Activated CD4-positive, alpha-beta memory T cell treated with anti-CD3 and anti-CD28 coated beads for 36 hours (primary cell): ENCODE measurements around the gene CORO7. TPM values are rescaled to one million over a fixed set of nuclear protein-coding genes. Genes with fewer than 3 reads are reported as not detected.
A peak's percentile ranks its signal among the peaks of the same experiment; 100 is the strongest.

ENCODE experiments used
- CTCF ChIA-PET: fragments of 350-600 bp; sonication (Branson Sonifier 250); formaldehyde crosslinking; loops from one replicate; lab custom pipeline; 2021; ENCODE audit warnings: antibody characterized with exemption, inconsistent platforms; lab: Charles Lee
- POLR2A ChIA-PET: fragments of 350-600 bp; sonication (Branson Sonifier 250); formaldehyde crosslinking; loops from one replicate; lab custom pipeline; 2021; ENCODE audit warnings: antibody characterized with exemption; lab: Charles Lee
- DNase-seq: peaks from one replicate; pipeline ENCODE4 v3.0.0-alpha.2; 2020
- H3K27ac Mint-ChIP-seq: one replicate; pipeline ENCODE4 v1.8.0; 2021; ENCODE audit warnings: mixed read lengths
- H3K27me3 Mint-ChIP-seq: one replicate; pipeline ENCODE4 v1.8.0; 2021; ENCODE audit warnings: mixed read lengths
- H3K36me3 Mint-ChIP-seq: one replicate; pipeline ENCODE4 v1.8.0; 2021; ENCODE audit warnings: mixed read lengths
- H3K4me1 Mint-ChIP-seq: one replicate; pipeline ENCODE4 v1.8.0; 2021; ENCODE audit warnings: low read depth, mixed read lengths
- H3K4me3 Mint-ChIP-seq: one replicate; pipeline ENCODE4 v1.8.0; 2021; ENCODE audit warnings: mild to moderate bottlenecking, mixed read lengths
- H3K9me3 Mint-ChIP-seq: one replicate; pipeline ENCODE4 v1.8.0; 2021; ENCODE audit warnings: mixed read lengths
- intact Hi-C: fragments of 100-400 bp; cut with micrococcal nuclease; formaldehyde crosslinking; loops from one replicate; pipeline ENCODE4 v1.15.1; 2023
- total RNA-seq, 2 experiments: library from RNA; stranded (reverse); gene quantifications; one replicate each; pipeline ENCODE4 v1.2.3, GENCODE V29; 2021

The CORO7 gene
- total RNA-seq, 2 experiments from 2014 or later: 90.4 to 101 TPM

- Mint-ChIP-seq H3K9me3 (no peaks in the 10 kb centered on the region), H3K27me3 (no peaks in the 10 kb centered on the region), H3K4me3 (no peak overlapping the region), H3K27ac (no peak overlapping the region), H3K36me3 (peaks cover 5% of the 10 kb centered on the region), H3K4me1 (peaks cover 2% of the 10 kb centered on the region)
- no peak for DNase-seq
- ChIA-PET POLR2A (interaction anchor here (0.7 kb wide), 1 partner anchor 11 kb away, joined by 3 read pairs; no protein-coding TSS in a partner anchor), CTCF (interaction anchor here (0.9 kb wide), 1 partner anchor 17 kb away, joined by 6 read pairs; no protein-coding TSS in a partner anchor)
- intact Hi-C loops: no loop called here
Observed at GRCh38 chr16:4385789-4386450, 30.5 kb downstream of the CORO7 start.

- Mint-ChIP-seq H3K4me3 (no peak overlapping the region), H3K27me3 (no peaks in the 10 kb centered on the region), H3K27ac (no peak overlapping the region), H3K4me1 (peaks cover 2% of the 10 kb centered on the region), H3K36me3 (peaks cover 7% of the 10 kb centered on the region), H3K9me3 (no peaks in the 10 kb centered on the region)
- ChIA-PET POLR2A (no interaction called here), CTCF (interaction anchor here (0.9 kb wide), 1 partner anchor 17 kb away, joined by 6 read pairs; no protein-coding TSS in a partner anchor)
- intact Hi-C loops: no loop called here
- no peak for DNase-seq
Observed at GRCh38 chr16:4385066-4385788, 31.2 kb downstream of the CORO7 start.

DNA sequence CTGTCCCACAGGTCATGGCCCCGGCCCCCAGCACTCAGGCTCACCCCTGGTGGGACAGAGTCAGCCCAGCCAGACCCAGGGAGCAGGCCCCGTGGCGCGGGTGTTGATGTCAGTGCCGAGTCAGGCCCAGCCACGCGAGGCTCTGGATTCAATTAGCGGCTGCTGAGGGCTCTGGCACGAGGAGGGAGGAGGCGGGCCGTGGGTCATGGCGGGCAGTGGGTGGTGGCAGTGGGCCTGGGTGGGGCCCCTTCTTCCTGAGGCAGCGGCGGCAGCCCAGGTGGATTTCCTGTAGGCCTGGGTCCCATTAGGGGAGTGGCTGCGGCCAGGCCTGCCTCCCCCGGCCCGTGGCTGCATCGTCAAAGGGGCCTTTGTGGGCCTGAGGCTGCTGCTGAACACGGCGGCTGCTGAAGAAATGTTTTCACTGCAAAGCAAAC lies 31.9 kb downstream of the CORO7 start:
- no peak for DNase-seq
- H3K27ac Mint-ChIP-seq: no peak overlapping the region
- no peak overlapping the region for H3K4me3 Mint-ChIP-seq
- ChIA-PET POLR2A (no interaction called here), CTCF (no interaction called here)
- intact Hi-C loops: no loop called here
- H3K36me3 Mint-ChIP-seq: peaks cover 2% of the 10 kb centered on the region
- H3K4me1 Mint-ChIP-seq: peaks cover 2% of the 10 kb centered on the region
- no peaks in the 10 kb centered on the region for H3K27me3 Mint-ChIP-seq
- no peaks in the 10 kb centered on the region for H3K9me3 Mint-ChIP-seq

GRCh38 chr16:4383591-4384444 lies 32.6 kb downstream of the CORO7 start:
- H3K4me1 Mint-ChIP-seq: peaks cover 2% of the 10 kb centered on the region
- no peaks in the 10 kb centered on the region for H3K9me3 Mint-ChIP-seq
- no peaks in the 10 kb centered on the region for H3K27me3 Mint-ChIP-seq
- ChIA-PET POLR2A (no interaction called here), CTCF (no interaction called here)
- no peak for DNase-seq
- no peak overlapping the region for H3K4me3 Mint-ChIP-seq
- no peak overlapping the region for H3K27ac Mint-ChIP-seq
- intact Hi-C loops: no loop called here
- peaks cover 2% of the 10 kb centered on the region for H3K36me3 Mint-ChIP-seq

DNA sequence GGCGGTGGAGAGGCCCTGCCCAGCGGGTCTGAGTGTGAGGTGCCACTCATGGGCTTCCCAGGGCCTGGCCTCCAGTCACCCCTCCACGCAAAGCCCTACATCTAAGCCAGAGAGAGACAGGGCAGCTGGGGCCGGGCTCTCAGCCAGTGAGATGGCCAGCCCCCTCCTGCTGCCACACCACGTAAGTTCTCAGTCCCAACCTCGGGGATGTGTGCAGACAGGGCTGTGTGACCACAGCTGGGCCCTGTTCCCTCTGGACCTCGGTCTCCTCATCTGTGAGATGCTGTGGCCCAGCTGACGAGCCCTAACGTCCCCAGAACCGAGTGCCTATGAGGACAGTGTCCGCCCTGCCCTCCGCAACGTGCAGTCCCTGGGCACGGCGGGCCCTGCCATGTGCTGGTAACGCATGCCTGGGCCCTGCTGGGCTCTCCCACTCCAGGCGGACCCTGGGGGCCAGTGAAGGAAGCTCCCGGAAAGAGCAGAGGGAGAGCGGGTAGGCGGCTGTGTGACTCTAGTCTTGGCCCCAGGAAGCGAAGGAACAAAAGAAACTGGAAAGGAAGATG lies 33.5 kb downstream of the CORO7 start:
- Mint-ChIP-seq H3K27ac (no peak overlapping the region), H3K4me3 (no peak overlapping the region), H3K36me3 (peaks cover 2% of the 10 kb centered on the region), H3K27me3 (no peaks in the 10 kb centered on the region), H3K9me3 (no peaks in the 10 kb centered on the region), H3K4me1 (peaks cover 2% of the 10 kb centered on the region)
- intact Hi-C loops: no loop called here
- POLR2A ChIA-PET: no interaction called here
- no peak for DNase-seq
- CTCF ChIA-PET: no interaction called here

DNA sequence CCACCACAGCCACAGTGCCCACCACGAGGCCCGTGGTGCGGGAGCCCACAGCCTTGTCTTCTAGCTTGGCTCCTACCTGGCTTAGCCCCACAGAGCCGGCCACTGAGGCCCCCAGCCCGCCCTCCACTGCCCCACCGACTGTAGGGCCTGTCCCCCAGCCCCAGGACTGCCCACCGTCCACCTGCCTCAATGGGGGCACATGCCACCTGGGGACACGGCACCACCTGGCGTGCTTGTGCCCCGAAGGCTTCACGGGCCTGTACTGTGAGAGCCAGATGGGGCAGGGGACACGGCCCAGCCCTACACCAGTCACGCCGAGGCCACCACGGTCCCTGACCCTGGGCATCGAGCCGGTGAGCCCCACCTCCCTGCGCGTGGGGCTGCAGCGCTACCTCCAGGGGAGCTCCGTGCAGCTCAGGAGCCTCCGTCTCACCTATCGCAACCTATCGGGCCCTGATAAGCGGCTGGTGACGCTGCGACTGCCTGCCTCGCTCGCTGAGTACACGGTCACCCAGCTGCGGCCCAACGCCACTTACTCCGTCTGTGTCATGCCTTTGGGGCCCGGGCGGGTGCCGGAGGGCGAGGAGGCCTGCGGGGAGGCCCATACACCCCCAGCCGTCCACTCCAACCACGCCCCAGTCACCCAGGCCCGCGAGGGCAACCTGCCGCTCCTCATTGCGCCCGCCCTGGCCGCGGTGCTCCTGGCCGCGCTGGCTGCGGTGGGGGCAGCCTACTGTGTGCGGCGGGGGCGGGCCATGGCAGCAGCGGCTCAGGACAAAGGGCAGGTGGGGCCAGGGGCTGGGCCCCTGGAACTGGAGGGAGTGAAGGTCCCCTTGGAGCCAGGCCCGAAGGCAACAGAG lies 34.2 kb downstream of the CORO7 start:
- H3K27ac Mint-ChIP-seq: no peak overlapping the region
- ChIA-PET POLR2A (no interaction called here), CTCF (no interaction called here)
- H3K27me3 Mint-ChIP-seq: no peaks in the 10 kb centered on the region
- intact Hi-C loops: no loop called here
- DNase-seq: no peak
- H3K4me3 Mint-ChIP-seq: no peak overlapping the region
- H3K9me3 Mint-ChIP-seq: no peaks in the 10 kb centered on the region
- H3K36me3 Mint-ChIP-seq: peaks cover 2% of the 10 kb centered on the region
- peaks cover 2% of the 10 kb centered on the region for H3K4me1 Mint-ChIP-seq

DNA sequence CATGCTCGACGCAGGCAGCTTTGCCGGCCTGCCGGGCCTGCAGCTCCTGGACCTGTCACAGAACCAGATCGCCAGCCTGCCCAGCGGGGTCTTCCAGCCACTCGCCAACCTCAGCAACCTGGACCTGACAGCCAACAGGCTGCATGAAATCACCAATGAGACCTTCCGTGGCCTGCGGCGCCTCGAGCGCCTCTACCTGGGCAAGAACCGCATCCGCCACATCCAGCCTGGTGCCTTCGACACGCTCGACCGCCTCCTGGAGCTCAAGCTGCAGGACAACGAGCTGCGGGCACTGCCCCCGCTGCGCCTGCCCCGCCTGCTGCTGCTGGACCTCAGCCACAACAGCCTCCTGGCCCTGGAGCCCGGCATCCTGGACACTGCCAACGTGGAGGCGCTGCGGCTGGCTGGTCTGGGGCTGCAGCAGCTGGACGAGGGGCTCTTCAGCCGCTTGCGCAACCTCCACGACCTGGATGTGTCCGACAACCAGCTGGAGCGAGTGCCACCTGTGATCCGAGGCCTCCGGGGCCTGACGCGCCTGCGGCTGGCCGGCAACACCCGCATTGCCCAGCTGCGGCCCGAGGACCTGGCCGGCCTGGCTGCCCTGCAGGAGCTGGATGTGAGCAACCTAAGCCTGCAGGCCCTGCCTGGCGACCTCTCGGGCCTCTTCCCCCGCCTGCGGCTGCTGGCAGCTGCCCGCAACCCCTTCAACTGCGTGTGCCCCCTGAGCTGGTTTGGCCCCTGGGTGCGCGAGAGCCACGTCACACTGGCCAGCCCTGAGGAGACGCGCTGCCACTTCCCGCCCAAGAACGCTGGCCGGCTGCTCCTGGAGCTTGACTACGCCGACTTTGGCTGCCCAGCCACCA lies 35.1 kb downstream of the CORO7 start:
- no peak for DNase-seq
- POLR2A ChIA-PET: no interaction called here
- CTCF ChIA-PET: interaction anchor here (0.6 kb wide), 1 partner anchor 21 kb away, joined by 3 read pairs; no protein-coding TSS in a partner anchor
- no peak overlapping the region for H3K4me3 Mint-ChIP-seq
- H3K36me3 Mint-ChIP-seq: peaks cover 2% of the 10 kb centered on the region
- no peak overlapping the region for H3K27ac Mint-ChIP-seq
- no peaks in the 10 kb centered on the region for H3K27me3 Mint-ChIP-seq
- peaks cover 2% of the 10 kb centered on the region for H3K4me1 Mint-ChIP-seq
- intact Hi-C loops: no loop called here
- H3K9me3 Mint-ChIP-seq: no peaks in the 10 kb centered on the region

- peak overlapping the region; percentile 5 for H3K27ac Mint-ChIP-seq
- H3K4me3 Mint-ChIP-seq: no peak overlapping the region
- ChIA-PET CTCF (interaction anchor here (0.6 kb wide), 1 partner anchor 22 kb away, joined by 3 read pairs; no protein-coding TSS in a partner anchor), POLR2A (no interaction called here)
- intact Hi-C loops: no loop called here
- H3K27me3 Mint-ChIP-seq: no peaks in the 10 kb centered on the region
- H3K4me1 Mint-ChIP-seq: peaks cover 5% of the 10 kb centered on the region
- H3K9me3 Mint-ChIP-seq: no peaks in the 10 kb centered on the region
- no peak for DNase-seq
- H3K36me3 Mint-ChIP-seq: peaks cover 2% of the 10 kb centered on the region
Observed at GRCh38 chr16:4380119-4381063, 36.0 kb downstream of the CORO7 start.

GRCh38 chr16:4378999-4379690 lies 37.3 kb downstream of the CORO7 start:
- Mint-ChIP-seq H3K27ac (no peak overlapping the region), H3K9me3 (no peaks in the 10 kb centered on the region), H3K27me3 (no peaks in the 10 kb centered on the region), H3K36me3 (peaks cover 2% of the 10 kb centered on the region), H3K4me3 (no peak overlapping the region), H3K4me1 (peaks cover 10% of the 10 kb centered on the region)
- CTCF ChIA-PET: interaction anchor here (0.8 to 1.1 kb wide), 2 partner anchors 20 to 24 kb away, joined by 3 read pairs; no protein-coding TSS in a partner anchor
- intact Hi-C loops: no loop called here
- no peak for DNase-seq
- POLR2A ChIA-PET: no interaction called here
